Endothelial cell of umbilical vein (primary cell): ENCODE measurements around the gene FAAH. TPM values are rescaled to one million over a fixed set of nuclear protein-coding genes. Genes with fewer than 3 reads are reported as not detected.

ENCODE experiments used
- BruUV-seq: library from RNA; stranded (reverse); fragments of 400-500 nt; replicated peaks from 2 replicates; lab custom pipeline; 2021; lab: Mats Ljungman, UMichigan
- CTCF ChIA-PET: fragments of 300-600, 350-600 bp; sonication (Branson Sonifier 250); formaldehyde crosslinking; loops from one replicate; lab custom pipeline; 2021; ENCODE audit warnings: antibody characterized with exemption, inconsistent platforms; lab: Charles Lee
- POLR2A ChIA-PET: fragments of 300-600, 350-600 bp; sonication (Branson Sonifier 250); formaldehyde crosslinking; loops from one replicate; lab custom pipeline; 2021; ENCODE audit warnings: antibody characterized with exemption, inconsistent platforms; lab: Charles Lee
- DNase-seq: peaks from one replicate; pipeline ENCODE4 v3.0.0-alpha.2; 2011; ENCODE audit warnings: low read depth, low spot score
- FAIRE-seq: peaks from 2 replicates; lab custom pipeline; 2011; peaks lifted over from hg19 to GRCh38; lab: Jason Lieb, UNC
- H2AFZ ChIP-seq: 2 replicates; pipeline ENCODE4 v1.6.0; 2012; ENCODE audit warnings: low read depth, low read length, control low read depth, inconsistent platforms
- H3K27ac ChIP-seq: 2 replicates; pipeline ENCODE4 v1.5.1; 2011; ENCODE audit warnings: low read depth, mild to moderate bottlenecking, control low read depth, low read length, moderate library complexity; ENCODE audit not compliant: insufficient read depth
- H3K27me3 ChIP-seq, 2 experiments: 2 replicates each; pipeline versions ENCODE4 v1.6.0 to v1.6.1; 2011; ENCODE audit warnings: low read length in 2 of 2, mixed read lengths in 1 of 2; ENCODE audit not compliant: control insufficient read depth in 2 of 2, insufficient read depth in 2 of 2
- H3K36me3 ChIP-seq, 2 experiments: 2 replicates in 1 of 2; 3 replicates in 1 of 2; pipeline ENCODE4 v1.5.1; 2011; ENCODE audit warnings: low read length in 2 of 2, mild to moderate bottlenecking in 1 of 2, moderate library complexity in 1 of 2; ENCODE audit not compliant: control insufficient read depth in 2 of 2, insufficient read depth in 2 of 2; ENCODE audit errors: extremely low read depth in 1 of 2
- H3K4me1 ChIP-seq: 3 replicates; pipeline ENCODE4 v1.5.1; 2011; ENCODE audit warnings: mild to moderate bottlenecking, low read length; ENCODE audit not compliant: control insufficient read depth, insufficient read depth; ENCODE audit errors: extremely low read depth
- H3K4me2 ChIP-seq: 2 replicates; pipeline ENCODE4 v1.6.1; 2011; ENCODE audit warnings: low read length, control low read depth, mixed read lengths; ENCODE audit not compliant: insufficient read depth
- H3K4me3 ChIP-seq, 3 experiments: fragments of 200-600 bp in 1 of 3; sonication (generic), shearing (Covaris generic) in 1 of 3; replicated peaks in 1 of 3; 2 replicates each; pipeline ENCODE4 v1.5.1; 2011 to 2016; ENCODE audit warnings: control low read depth in 3 of 3, low read length in 3 of 3, mild to moderate bottlenecking in 2 of 3, inconsistent platforms in 1 of 3, low read depth in 1 of 3, moderate library complexity in 1 of 3; ENCODE audit not compliant: insufficient read depth in 1 of 3
- H3K79me2 ChIP-seq: 2 replicates; pipeline ENCODE4 v1.6.0; 2012; ENCODE audit warnings: low read length, inconsistent platforms; ENCODE audit not compliant: control insufficient read depth, insufficient read depth
- H3K9ac ChIP-seq: replicated peaks from 2 replicates; pipeline ENCODE3; 2011; ENCODE audit warnings: low read length, control low read depth; ENCODE audit not compliant: insufficient read depth; ENCODE audit errors: extremely low read depth
- H3K9me1 ChIP-seq: replicated peaks from 3 replicates; pipeline ENCODE4 v1.6.0; 2011; ENCODE audit warnings: mild to moderate bottlenecking, low read length; ENCODE audit not compliant: control insufficient read depth, insufficient read depth; ENCODE audit errors: extremely low read depth
- H3K9me3 ChIP-seq: replicated peaks from 2 replicates; pipeline ENCODE4 v1.5.1; 2012; ENCODE audit warnings: low read length, inconsistent platforms; ENCODE audit not compliant: control insufficient read depth, insufficient read depth
- H4K20me1 ChIP-seq: replicated peaks from 2 replicates; pipeline ENCODE3; 2011; ENCODE audit warnings: mild to moderate bottlenecking, low read length; ENCODE audit not compliant: control insufficient read depth, insufficient read depth; ENCODE audit errors: extremely low read depth
- CTCF ChIP-seq, 2 donors: IDR thresholded peaks; 1 replicate in 1 of 2; 2 replicates in 1 of 2; pipeline ENCODE4 v1.5.1; 2011; ENCODE audit warnings: low read length in 2 of 2, mild to moderate bottlenecking in 2 of 2, moderate library complexity in 2 of 2, control low read depth in 1 of 2, inconsistent platforms in 1 of 2, low read depth in 1 of 2; ENCODE audit not compliant: insufficient read depth in 1 of 2; ENCODE audit errors: extremely low read depth in 1 of 2
- EZH2 ChIP-seq: IDR thresholded peaks from 2 replicates; pipeline ENCODE4 v1.6.1; 2012; ENCODE audit warnings: borderline replicate concordance, low read depth, mild to moderate bottlenecking, moderate library complexity, low read length, inconsistent platforms; ENCODE audit not compliant: severe bottlenecking
- FOS ChIP-seq: IDR thresholded peaks from 2 replicates; pipeline ENCODE4 v1.6.1; 2011; ENCODE audit warnings: mild to moderate bottlenecking, low read length, moderate library complexity, borderline replicate concordance; ENCODE audit not compliant: insufficient read depth
- GATA2 ChIP-seq: IDR thresholded peaks from 2 replicates; pipeline ENCODE4 v1.7.0; 2011; ENCODE audit warnings: low read depth, mild to moderate bottlenecking, moderate library complexity, mixed read lengths, low read length; ENCODE audit not compliant: insufficient read length, insufficient read depth
- JUN ChIP-seq: IDR thresholded peaks from 2 replicates; pipeline ENCODE4 v1.6.1; 2011; ENCODE audit warnings: borderline replicate concordance, low read depth; ENCODE audit not compliant: insufficient read length, insufficient read depth
- MAX ChIP-seq: IDR thresholded peaks from 2 replicates; pipeline ENCODE4 v1.6.1; 2011; ENCODE audit not compliant: insufficient read depth, insufficient read length
- MYC ChIP-seq: IDR thresholded peaks from one replicate; pipeline ENCODE4 v1.6.1; 2011; ENCODE audit warnings: mild to moderate bottlenecking, low read depth, low read length
- POLR2A ChIP-seq: IDR thresholded peaks from 2 replicates; pipeline ENCODE4 v1.6.1; 2012; ENCODE audit warnings: low read depth, mild to moderate bottlenecking, control low read depth, low read length
- POLR2AphosphoS5 ChIP-seq: IDR thresholded peaks from 2 replicates; pipeline ENCODE4 v1.6.1; 2012; ENCODE audit warnings: low read depth, mild to moderate bottlenecking, control low read depth, low read length, moderate library complexity; ENCODE audit not compliant: insufficient read depth
- dilution Hi-C: fragments of 300-500 bp; cut with MboI; formaldehyde crosslinking; loops from one replicate; pipeline ENCODE4 v1.15.0; 2019; ENCODE audit warnings: low sequenced_read_pairs; ENCODE audit not compliant: extremely low pct_ligation_motif_present
- intact Hi-C: fragments of 100-400 bp; cut with micrococcal nuclease; formaldehyde crosslinking; loops from one replicate; pipeline ENCODE4 v1.10.0; 2022
- polyA plus RNA-seq, 4 experiments: library from polyadenylated mRNA; depleted of rRNA in 3 of 4; stranded (reverse) in 3 of 4; unstranded in 1 of 4; fragments of >200 nt; gene quantifications; 2 replicates each; pipeline versions ENCODE4 v1.2.1 to v1.2.3, GENCODE V29; 2011 to 2012; ENCODE audit warnings: missing spikeins in 1 of 4
- total RNA-seq: library from RNA; stranded (reverse); gene quantifications from 2 replicates; pipeline ENCODE4 v1.2.3, GENCODE V29; 2021

Gene FAAH
- total and polyA plus RNA-seq, 2 donors (not counting 3 experiments of a cell fraction or from before 2014, with no cell fraction given): 0.47 to 1.5 TPM

GRCh38 chr1:46420533-46420915 lies 26.4 kb downstream of the FAAH start:
- H3K4me3 ChIP-seq: no peak overlapping the region
- CTCF ChIA-PET: interaction anchor here (1.0 to 1.1 kb wide), 2 partner anchors 21 to 25 kb away, joined by 3 read pairs; no protein-coding TSS in a partner anchor
- H2AFZ ChIP-seq: no peak overlapping the region
- H4K20me1 ChIP-seq: no peaks in the 10 kb centered on the region
- peaks cover 0 to 3% of the 10 kb centered on the region in 2 experiments for H3K27me3 ChIP-seq
- FAIRE-seq (no peak), DNase-seq (no peak)
- dilution Hi-C loops: no loop called here
- H3K4me1 ChIP-seq: no peaks in the 10 kb centered on the region
- no peak overlapping the region for H3K4me2 ChIP-seq
- H3K27ac ChIP-seq: no peak overlapping the region
- H3K79me2 ChIP-seq: no peaks in the 10 kb centered on the region
- no peaks in the 10 kb centered on the region for H3K9me3 ChIP-seq
- no peak overlapping the region for H3K9ac ChIP-seq
- H3K36me3 ChIP-seq: no peaks in the 10 kb centered on the region
- intact Hi-C loops: no loop called here
- POLR2A ChIA-PET: no interaction called here
- TF ChIP-seq POLR2AphosphoS5: no peak
- no peak for TF ChIP-seq FOS
- TF ChIP-seq EZH2: no peak
- TF ChIP-seq GATA2: no peak
- no peaks in the 10 kb centered on the region for H3K9me1 ChIP-seq
- no TSS peak for BruUV-seq

- H4K20me1 ChIP-seq: no peaks in the 10 kb centered on the region
- POLR2A ChIA-PET: no interaction called here
- H3K4me3 ChIP-seq: no peak overlapping the region
- no peaks in the 10 kb centered on the region for H3K36me3 ChIP-seq
- no peak for DNase-seq
- H3K9me3 ChIP-seq: no peaks in the 10 kb centered on the region
- BruUV-seq: no TSS peak
- peaks cover 0 to 3% of the 10 kb centered on the region in 2 experiments for H3K27me3 ChIP-seq
- no peak for FAIRE-seq
- intact Hi-C loops (no loop called here), dilution Hi-C loops (no loop called here)
- no peaks in the 10 kb centered on the region for H3K4me1 ChIP-seq
- CTCF ChIA-PET: interaction anchor here (1.0 to 1.7 kb wide), 3 partner anchors 12 to 25 kb away, joined by 3 to 5 read pairs (median 3); no protein-coding TSS in a partner anchor
- no peak overlapping the region for H3K4me2 ChIP-seq
- no peaks in the 10 kb centered on the region for H3K9me1 ChIP-seq
- no peak overlapping the region for H3K9ac ChIP-seq
- TF ChIP-seq POLR2A (no peak), MAX (no peak), FOS (no peak), JUN (no peak), GATA2 (no peak), MYC (no peak), POLR2AphosphoS5 (no peak), EZH2 (no peak), CTCF (IDR thresholded peaks at IDR 0.05; ENCODE audit: extremely low read depth in 1 of 2, insufficient read depth in 1 of 2, low read depth in 1 of 2, low read length in 2 of 2) (no peak)
- H2AFZ ChIP-seq: no peak overlapping the region
- no peak overlapping the region for H3K27ac ChIP-seq
- H3K79me2 ChIP-seq: no peaks in the 10 kb centered on the region
These were observed 27.6 kb downstream of the FAAH start for GRCh38 chr1:46421739-46422138.
